Activated T-helper 1 cell treated with Interleukin-2 at 50 U/mL for 16 hours (primary cell): ENCODE measurements around the gene TBC1D23.
"Not testable (repeated sequence)": the region's sequence is repeated elsewhere in the genome, so short reads cannot be mapped to it uniquely, and the experiment has no call there.

Source experiments
- DNase-seq: peaks from one replicate; pipeline ENCODE4 v3.0.0-alpha.2; 2020; ENCODE audit warnings: low read depth

The TBC1D23 gene

DNA sequence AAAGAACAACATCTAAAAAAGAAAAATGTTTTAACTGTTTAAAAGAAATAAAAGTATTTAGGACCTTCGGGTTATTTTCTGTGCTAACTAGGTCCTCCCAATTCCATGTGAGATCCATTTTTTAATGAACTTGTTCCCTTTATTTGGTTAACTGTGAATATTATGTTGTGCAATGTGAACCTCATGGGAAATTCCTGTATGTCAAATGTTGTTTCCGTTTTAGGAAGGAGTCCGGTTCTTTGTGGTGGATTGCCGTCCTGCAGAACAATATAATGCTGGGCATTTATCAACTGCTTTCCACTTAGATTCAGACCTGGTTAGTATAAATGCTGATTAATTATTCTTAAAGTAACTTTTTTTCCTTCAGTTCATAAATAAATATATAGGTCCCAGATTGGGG is 38.2 kb downstream of the TBC1D23 start:
- no peak for DNase-seq

GRCh38 chr3:100306695-100307094 is 45.9 kb downstream of the TBC1D23 start:
- no peak for DNase-seq

GRCh38 chr3:100310355-100310965 is 49.7 kb downstream of the TBC1D23 start:
- no peak for DNase-seq

- DNase-seq, result no peak
Observed at GRCh38 chr3:100311011-100311410, 50.2 kb downstream of the TBC1D23 start.

DNA sequence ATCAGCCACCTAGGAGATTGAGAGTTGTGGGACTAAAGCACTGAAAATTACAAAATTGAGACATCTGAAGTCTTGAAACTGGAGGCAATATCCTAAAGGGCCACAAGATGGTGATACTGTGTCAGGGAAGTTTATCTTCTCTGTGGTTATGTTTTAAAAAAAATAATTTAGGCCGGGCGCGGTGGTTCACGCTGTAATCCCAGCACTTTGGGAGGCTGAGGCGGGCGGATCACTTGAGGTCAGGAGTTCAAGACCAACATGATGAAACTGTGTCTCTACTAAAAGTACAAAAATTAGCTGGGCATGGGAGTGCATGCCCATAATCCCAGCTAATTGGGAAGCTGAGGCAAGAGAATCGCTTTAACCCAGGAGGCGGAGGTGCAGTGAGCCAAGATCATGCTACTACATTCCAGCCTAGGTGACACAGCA is 55.9 kb downstream of the TBC1D23 start:
- no peak for DNase-seq

- DNase-seq, result no peak
Observed at GRCh38 chr3:100317912-100318311, 57.1 kb downstream of the TBC1D23 start.

DNA sequence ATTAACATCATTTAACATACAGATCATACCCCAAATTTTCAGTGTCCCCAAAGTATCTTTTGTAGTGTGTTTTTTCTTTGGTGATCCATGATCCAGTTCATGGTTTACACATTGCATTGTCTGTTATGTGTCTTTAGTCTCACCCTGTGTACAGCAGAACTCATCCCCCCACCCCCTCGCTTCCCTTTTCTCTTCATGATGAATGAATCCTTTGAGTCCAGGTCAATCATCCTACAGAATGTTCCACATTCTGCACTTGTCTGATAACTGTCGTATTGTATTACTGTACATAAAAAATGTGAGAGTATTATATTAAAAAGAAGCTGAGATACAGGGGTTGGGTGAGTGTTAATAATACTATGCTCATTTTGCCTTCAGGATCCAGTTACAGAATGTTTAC is 59.2 kb downstream of the TBC1D23 start:
- no peak for DNase-seq

DNA sequence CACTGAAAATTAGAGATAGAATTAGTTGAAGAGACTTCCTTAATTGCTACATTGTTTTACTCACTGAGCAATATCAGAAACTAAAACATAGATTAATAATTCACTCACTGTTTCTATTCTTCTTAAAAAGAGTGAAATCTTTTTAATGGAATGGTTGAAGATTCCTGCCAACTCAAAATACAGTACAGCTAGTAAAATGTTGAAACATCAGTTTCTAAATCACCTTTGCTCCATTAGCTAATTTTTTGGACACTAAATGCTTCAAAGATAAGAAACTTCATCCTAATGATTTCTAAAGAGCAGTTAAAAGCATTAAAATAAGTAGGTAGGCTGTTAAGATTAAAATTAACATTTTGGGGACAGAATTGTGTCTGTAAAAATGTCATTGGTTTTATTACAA is 63.3 kb downstream of the TBC1D23 start:
- no peak for DNase-seq

DNA sequence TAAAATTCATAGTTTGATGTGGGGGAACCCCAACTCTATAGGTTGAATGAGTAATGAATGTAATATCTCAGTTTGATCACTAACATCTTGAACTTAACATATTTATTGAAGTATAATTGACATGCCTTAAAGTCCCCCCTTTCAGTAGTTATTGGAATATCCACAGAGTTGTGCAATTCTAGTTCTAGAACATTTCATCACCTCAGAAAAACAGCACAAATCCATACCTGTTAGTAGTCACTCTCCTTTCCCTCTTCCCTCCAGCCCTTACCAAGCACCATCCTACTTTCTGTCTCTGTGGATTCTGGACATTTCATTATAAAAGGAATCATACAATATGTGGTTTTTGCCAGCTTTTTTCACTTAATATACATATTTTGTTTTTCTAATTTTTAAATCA is 65.0 kb downstream of the TBC1D23 start:
- DNase-seq, result no peak

DNA sequence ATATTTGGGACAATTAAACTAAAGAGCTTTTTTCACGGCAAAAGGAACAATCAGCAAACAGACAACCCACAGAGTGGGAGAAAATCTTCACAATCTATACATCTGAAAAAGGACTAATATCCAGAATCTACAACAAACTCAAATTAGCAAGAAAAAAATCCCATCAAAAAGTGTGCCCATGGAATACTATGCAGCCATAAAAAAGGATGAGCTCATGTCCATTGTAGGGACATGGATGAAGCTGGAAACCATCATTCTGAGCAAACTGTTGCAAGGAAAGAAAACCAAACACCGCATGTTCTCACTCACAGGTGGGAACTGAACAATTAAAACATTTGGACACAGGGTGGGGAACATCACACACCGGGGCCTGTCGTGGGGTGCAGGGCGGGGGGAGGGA is 66.6 kb downstream of the TBC1D23 start:
- not testable (repeated sequence) for DNase-seq

- no peak for DNase-seq
Observed at GRCh38 chr3:100329800-100330489, 69.2 kb downstream of the TBC1D23 start.

GRCh38 chr3:100330651-100331050 is 69.9 kb downstream of the TBC1D23 start:
- no peak for DNase-seq

GRCh38 chr3:100331660-100332059 is 70.9 kb downstream of the TBC1D23 start:
- no peak for DNase-seq

- no peak for DNase-seq
Observed at GRCh38 chr3:100333051-100333450, 72.3 kb downstream of the TBC1D23 start.

- DNase-seq, result no peak
Observed at GRCh38 chr3:100333970-100334487, 73.2 kb downstream of the TBC1D23 start.

DNA sequence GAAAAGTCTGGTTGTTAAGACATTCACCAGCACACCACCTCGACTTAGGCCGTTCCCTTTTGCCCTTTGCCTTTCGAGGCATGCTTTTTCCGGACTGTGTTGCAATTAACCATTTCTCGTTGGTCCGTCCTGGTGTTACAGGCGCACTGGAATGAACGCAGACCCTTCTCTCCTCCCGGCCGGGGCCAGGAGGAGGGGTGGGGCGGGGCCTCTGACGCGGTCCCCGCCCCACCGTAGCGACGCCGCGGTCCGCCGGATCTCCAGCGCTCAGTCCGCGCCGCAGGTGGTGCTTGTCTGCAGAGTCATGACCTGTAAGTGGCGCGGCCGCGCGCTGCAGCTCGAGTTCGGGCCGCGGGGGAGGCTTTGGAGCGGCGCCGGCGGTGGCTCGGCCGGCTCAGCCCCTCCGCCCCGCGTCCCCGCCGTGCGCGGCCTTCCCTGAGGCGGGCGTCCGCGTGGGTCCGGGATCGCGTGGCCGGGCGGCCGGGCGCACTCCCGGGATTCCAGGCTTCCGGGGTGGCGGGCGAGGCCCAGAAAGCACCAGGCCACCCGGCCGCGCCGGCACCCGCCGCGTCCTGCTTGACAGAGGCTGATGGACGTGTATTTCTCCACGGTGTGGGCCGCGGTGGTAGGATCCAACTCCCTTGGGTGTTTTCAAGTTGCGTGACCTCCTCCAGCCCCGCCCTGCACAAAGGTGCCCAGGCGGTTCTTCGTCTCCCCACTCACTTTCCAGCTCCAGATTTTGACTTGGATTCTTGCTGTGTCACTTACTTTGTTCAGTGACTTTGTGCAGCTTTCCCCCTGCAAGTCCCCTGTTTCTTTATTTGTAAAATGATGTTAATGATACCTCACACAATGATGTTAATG is 73.9 kb downstream of the TBC1D23 start, which contains the start of gene NIT2:
Gene NIT2, plus strand, starts transcription at position 270 of the 864 bp plus-strand sequence. Its CDS starts 35 bp downstream, at position 305.
- DNase-seq, result peak; percentile 69

- no peak for DNase-seq
Observed at GRCh38 chr3:100335434-100335833, 74.6 kb downstream of the TBC1D23 start.

DNA sequence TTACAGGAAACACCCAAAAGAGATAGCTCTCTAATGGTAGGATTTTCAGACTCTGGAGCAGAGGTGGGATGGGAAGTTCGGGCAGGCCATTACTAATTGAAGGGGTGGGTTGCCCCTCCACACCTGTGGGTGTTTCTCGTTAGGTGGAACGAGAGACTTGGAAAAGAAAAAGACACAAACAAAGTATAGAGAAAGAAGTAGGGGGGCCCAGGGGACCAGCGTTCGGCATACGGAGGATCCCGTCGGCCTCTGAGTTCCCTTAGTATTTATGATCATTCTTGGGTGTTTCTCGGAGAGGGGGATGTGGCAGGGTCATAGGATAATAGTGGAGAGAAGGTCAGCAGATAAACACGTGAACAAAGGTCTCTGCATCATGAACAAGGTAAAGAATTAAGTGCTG is 75.4 kb downstream of the TBC1D23 start:
- DNase-seq, result not testable (repeated sequence)

GRCh38 chr3:100338911-100339310 is 78.1 kb downstream of the TBC1D23 start:
- no peak for DNase-seq

- DNase-seq, result no peak
Observed at GRCh38 chr3:100339786-100340185, 79.0 kb downstream of the TBC1D23 start.

GRCh38 chr3:100340527-100340926 is 79.7 kb downstream of the TBC1D23 start:
- no peak for DNase-seq

DNA sequence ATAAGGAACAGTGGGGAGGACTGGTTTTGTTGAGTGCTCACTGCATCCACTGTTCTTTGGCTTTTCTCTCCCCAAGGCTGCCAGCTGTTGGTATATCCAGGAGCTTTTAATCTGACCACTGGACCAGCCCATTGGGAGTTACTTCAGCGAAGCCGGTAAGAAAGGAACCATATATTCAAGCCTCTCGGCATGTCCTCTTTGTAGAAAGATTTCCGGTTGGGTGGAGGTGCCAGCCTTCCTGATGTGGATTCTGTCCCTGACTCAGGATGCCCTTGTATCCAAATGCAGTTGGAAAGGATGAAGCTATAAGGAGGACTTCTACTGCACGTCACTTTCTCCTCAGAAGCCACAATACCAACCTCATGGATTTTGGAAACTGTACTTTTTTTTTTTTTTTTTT is 87.9 kb downstream of the TBC1D23 start:
- DNase-seq, result no peak

- not testable (repeated sequence) for DNase-seq
Observed at GRCh38 chr3:100351770-100352169, 91.0 kb downstream of the TBC1D23 start.
